ENCODE measurements around the gene LRRC59.

DNA sequence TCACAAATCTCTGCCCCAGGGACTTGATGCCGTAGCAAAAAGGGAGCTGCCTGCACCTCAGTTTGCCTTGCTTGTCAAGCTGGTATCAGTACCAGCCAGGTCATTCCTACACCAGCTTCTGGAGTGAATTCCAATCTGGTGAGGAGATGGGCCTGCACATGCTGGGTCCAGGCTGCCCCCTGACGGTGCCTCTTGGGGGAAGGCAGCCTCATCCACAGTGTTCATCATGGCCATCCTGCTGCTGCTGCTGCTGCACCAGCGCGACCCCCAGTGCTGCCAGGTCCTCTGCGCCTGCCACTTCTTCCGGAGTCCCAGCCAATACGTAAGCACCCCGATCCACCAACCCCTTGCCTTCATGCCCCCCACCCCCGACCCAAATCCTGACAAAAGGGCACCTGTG, 32.6 kb downstream of the LRRC59 start:
- no peak for TF ChIP-seq POLR2A (IDR thresholded peaks at IDR 0.05)
- TF ChIP-seq, protein P1, sequence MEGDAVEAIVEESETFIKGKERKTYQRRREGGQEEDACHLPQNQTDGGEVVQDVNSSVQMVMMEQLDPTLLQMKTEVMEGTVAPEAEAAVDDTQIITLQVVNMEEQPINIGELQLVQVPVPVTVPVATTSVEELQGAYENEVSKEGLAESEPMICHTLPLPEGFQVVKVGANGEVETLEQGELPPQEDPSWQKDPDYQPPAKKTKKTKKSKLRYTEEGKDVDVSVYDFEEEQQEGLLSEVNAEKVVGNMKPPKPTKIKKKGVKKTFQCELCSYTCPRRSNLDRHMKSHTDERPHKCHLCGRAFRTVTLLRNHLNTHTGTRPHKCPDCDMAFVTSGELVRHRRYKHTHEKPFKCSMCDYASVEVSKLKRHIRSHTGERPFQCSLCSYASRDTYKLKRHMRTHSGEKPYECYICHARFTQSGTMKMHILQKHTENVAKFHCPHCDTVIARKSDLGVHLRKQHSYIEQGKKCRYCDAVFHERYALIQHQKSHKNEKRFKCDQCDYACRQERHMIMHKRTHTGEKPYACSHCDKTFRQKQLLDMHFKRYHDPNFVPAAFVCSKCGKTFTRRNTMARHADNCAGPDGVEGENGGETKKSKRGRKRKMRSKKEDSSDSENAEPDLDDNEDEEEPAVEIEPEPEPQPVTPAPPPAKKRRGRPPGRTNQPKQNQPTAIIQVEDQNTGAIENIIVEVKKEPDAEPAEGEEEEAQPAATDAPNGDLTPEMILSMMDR (IDR thresholded peaks at IDR 0.05) = no peak

Data from upper lobe of left lung (tissue), 4 donors.